HG03064 (cell line): Measurements from ENCODE around the gene MIP.
"Not testable (repeated sequence)": the region's sequence is repeated elsewhere in the genome, so short reads cannot be mapped to it uniquely, and the experiment has no call there.

ENCODE experiments used
- ATAC-seq: cut with Tn5 transposase; IDR thresholded peaks from one replicate; pipeline ENCODE4 v1.9.1; 2021; ENCODE audit warnings: low read depth; ENCODE audit not compliant: unreplicated experiment

Gene MIP

DNA sequence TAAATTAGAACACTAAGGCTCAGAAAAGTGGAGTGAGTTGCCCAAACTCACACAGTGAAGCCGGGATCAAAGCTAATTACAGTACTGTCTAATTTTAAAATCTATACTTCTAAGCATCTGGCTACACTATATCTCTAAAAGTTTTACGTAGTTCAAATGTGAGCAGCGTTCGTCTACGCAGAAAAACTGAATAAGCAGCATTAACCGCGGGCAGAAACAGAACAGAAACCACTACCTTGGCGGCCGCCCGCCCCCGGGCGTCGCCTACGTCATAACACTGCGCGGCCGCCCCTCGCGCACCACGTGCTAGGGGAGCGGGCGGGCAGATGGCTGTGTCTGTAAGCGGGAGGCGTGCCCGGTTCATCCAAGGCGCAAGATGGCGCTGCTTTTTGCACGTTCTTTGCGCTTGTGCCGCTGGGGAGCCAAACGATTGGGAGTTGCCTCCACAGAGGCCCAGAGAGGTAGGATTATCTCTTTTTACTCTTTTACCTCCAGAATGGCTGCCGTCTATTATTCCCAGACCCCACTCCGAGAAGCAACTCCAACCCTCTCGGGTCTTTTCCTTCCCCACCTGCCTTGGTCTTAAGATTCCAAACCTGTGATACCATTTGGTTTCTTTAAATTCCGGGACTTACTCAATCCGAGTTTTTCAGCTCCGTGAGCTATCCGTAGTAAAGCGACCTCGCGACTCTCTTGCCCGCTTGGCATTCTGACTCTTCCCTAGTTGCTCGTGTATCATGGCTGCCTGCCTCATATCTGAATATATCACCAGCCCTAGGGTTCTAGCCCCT is 14.0 kb upstream of the MIP start, which contains the start of gene SPRYD4:
SPRYD4 (plus strand) TSS at position 363 of the 791 bp plus-strand sequence; CDS start at position 377, 14 bp downstream.
- ATAC-seq, result peak; percentile 66

DNA sequence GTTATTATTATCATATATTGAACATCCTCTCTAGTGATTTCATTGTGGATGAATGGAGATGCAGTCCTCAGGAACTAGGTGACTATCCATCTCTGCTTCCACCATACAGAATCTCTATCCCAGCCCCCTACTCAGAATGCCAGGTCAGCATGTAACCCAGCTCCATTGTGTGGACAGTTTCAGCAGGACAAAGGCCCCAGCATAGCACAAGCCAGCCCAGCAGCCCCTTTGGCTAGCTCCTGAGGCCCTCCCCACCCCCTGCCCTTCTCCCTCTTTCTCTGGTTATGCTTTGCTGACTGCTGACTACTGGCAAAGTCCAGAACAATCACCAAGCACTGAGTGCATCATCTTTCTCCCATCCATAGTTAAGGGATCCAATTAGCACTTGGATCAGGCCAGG is 8.1 kb upstream of the MIP start:
- ATAC-seq, result no peak

DNA sequence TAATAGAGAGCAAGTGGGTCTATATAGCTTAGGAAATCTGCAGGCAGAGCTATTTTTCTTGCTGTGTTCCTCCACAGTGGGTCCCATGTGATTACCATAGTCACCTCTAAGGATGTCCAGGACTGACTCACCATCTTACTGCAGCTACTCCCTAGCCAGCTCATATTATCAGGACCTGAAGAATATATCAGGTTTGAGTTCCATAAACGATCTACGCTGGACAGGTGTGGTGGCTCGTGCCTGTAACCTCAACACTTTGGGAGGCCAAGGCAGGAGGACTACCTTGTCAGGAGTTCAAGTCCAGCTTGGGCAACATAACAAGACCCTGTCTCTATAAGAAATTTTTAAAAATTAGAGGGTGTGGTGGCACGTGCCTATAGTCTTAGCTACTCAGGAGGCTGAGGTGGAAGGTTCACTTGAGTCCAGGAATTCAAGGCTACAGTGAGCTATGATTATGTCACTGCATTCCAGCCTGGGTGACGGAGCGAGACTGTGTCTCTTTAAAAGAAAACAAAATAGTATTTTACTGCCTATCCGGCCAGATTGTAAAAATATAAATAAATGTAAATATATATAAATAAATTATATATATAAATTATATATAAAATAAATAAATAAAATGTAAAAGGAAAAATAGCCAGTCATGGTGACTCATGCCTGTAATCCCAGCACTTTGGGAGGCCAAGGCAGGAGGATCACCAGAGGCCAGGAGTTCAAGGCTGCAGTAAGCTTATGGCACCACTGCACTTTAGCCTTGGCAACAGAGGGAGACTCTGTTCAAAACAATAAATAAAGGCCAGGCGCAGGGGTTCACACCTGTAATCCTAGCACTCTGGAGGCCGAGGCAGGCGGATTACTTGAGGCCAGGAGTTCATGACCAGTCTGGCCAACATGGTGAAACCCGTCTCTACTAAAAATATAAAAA is 7.0 kb upstream of the MIP start:
- no peak for ATAC-seq

GRCh38 chr12:56457817-56458216 is 3.4 kb upstream of the MIP start:
- no peak for ATAC-seq

GRCh38 chr12:56451147-56451546 is 3.3 kb downstream of the MIP start:
- ATAC-seq, result no peak

GRCh38 chr12:56450241-56450640 is 4.2 kb downstream of the MIP start:
- no peak for ATAC-seq

GRCh38 chr12:56449622-56449984 is 4.9 kb downstream of the MIP start:
- no peak for ATAC-seq

DNA sequence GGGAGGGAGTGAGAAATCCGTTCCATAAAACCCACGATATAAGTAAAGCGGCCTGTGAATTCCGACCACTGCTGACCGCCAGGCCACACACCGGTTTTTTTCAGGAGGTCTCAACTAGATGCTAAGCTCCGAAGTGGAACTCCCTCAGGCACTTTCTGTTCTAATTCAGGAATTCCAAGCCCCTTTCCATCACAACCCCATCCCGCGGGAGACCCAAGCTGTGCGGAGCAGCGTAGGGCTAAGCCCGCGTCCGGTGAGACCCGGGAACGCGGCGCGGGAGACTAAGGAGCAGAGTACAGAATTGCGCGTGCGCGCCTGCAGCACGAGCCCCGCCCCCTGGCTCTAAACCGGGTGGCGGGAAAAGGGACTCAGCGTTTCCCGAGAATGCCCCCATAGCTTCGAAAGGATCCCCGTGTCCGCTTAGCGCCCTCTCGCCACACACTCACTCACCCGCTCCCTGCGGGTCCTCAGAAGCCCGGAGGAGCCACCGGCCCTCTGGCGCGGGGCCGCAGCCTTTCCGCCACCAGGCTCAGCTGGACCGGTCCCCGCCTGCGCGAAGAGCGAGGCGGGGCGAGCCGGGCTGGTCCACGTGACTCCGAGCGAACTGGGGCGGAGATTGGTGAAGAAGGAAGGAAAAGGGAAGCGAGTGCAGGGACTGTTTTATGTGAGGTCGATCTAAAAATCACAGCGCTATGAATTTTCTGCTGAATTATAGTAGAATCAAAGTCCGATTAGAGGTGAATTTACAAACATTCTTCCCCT is 5.4 kb downstream of the MIP start, which contains the start of gene TIMELESS:
TIMELESS (minus strand) TSS at position 567 of the 762 bp plus-strand sequence. CDS start 15,256 bp downstream, outside the sequence.
- ATAC-seq, result peak; percentile 91

GRCh38 chr12:56443208-56443607 is 11.2 kb downstream of the MIP start:
- not testable (repeated sequence) for ATAC-seq

GRCh38 chr12:56437430-56438176 is 16.9 kb downstream of the MIP start:
- ATAC-seq, result no peak

DNA sequence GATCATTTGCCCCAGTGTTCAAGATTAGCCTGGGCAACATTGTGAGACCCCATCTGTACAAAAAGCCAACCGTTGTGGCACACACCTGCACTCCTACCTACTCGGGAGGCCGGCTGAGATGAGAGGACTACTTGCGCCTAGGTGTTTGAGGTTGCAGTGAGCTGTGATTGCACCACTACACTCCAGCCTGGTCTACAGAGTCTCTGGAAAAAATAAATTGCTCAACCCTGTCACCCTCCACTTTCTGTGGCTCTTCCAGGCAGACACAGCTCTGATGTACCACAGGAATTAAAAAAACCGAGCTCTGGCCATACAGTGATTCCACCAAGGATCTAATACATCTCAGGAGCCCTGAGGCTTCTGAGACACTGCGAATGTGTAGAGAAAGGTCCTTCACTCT is 19.6 kb downstream of the MIP start:
- no peak for ATAC-seq

GRCh38 chr12:56431850-56432249 is 22.6 kb downstream of the MIP start:
- no peak for ATAC-seq

GRCh38 chr12:56431288-56431687 is 23.2 kb downstream of the MIP start:
- ATAC-seq, result no peak

DNA sequence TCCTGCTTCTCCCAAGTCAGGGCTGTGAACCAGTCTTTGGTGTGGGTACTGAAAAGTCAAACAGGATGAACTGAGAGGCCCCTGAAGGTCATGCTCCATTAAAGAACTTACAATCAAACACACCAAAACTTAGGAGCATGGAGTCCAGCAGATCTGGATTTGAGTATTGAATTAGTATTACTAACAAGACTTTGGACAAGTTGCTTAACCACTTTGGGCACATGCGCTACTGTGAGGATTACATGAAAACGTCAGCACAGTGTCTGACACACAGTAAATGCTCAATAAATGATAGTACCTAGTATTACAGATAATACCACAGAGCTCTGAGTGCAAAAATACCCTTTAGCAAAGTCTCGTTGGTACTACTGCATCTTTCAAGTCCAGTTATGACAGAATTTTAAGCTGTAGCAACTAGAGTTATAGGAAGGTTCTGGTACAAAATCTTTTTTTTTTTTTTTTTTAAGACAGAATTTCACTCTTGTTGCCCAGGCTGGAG is 28.5 kb downstream of the MIP start:
- ATAC-seq, result no peak

DNA sequence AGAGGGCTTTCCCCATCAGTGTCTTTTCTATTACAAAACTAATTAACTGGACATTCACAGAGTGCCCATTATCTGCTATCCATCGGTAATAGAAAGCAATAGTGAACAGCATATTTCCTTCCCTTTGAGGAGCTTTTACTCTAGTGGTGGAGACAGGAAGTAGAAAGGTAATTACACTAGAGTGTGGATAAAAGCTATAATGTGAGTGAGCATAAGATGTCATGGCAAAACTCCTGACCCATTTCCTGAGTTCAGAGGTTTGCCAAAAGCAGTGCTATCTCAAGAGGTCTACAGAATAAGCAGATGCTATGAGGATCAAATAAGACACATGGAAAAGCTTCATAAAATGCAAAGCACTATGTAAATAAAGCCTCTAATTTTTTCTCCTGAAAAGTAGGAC is 29.3 kb downstream of the MIP start:
- no peak for ATAC-seq

- ATAC-seq, result no peak
Observed at GRCh38 chr12:56420411-56420810, 34.0 kb downstream of the MIP start.

DNA sequence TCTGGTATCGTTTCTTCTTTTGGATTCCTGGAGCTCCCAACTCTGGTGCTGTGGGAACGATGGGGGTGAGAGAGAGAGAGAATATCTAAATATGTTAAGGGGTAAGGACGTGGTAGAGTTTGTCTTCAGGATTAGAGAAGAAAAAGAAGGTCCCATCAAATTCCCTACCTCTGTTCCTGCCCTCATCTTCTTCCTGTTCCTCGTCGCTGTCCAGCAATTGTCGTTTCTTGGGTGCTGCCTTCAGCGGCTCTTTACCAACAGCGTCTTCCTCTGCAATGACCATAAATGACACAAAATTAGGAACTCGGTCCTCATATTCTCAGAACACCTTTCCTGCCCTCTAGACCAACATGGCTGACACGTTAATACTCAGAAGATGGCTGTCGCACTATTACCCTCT is 36.7 kb downstream of the MIP start:
- no peak for ATAC-seq

GRCh38 chr12:56414401-56414800 is 40.1 kb downstream of the MIP start:
- ATAC-seq, result no peak

GRCh38 chr12:56413392-56413791 is 41.1 kb downstream of the MIP start:
- ATAC-seq, result no peak
